Fibroblast of the aortic adventitia (primary cell): ENCODE results near the gene SP6. TPM values are rescaled to one million over a fixed set of nuclear protein-coding genes. Genes with fewer than 3 reads are reported as not detected.
A peak's percentile ranks its signal among the peaks of the same experiment; 100 is the strongest.

Experiments
- DNase-seq: peaks from one replicate; pipeline ENCODE4 v3.0.0-alpha.2; 2010; ENCODE audit warnings: low read depth
- H3K4me3 ChIP-seq: 2 replicates; pipeline ENCODE4 v1.5.1; 2011; ENCODE audit warnings: low read depth, mild to moderate bottlenecking, control low read depth, low read length, moderate library complexity
- CTCF ChIP-seq: IDR thresholded peaks from 2 replicates; pipeline ENCODE4 v1.5.1; 2011; ENCODE audit warnings: mild to moderate bottlenecking, low read length, control low read depth, inconsistent platforms; ENCODE audit not compliant: insufficient read depth
- total RNA-seq: library from RNA; depleted of rRNA; stranded (reverse); fragments of >200 nt; gene quantifications from 2 replicates; pipeline ENCODE4 v1.2.3, GENCODE V29; 2012; ENCODE audit warnings: low replicate concordance

The SP6 gene
- total RNA-seq, 1 donor = 0.09 TPM

- no peak overlapping the region for H3K4me3 ChIP-seq
- DNase-seq = no peak
- no peak for TF ChIP-seq CTCF
These were observed 28.2 kb downstream of the SP6 start for GRCh38 chr17:47822785-47823184.

DNA sequence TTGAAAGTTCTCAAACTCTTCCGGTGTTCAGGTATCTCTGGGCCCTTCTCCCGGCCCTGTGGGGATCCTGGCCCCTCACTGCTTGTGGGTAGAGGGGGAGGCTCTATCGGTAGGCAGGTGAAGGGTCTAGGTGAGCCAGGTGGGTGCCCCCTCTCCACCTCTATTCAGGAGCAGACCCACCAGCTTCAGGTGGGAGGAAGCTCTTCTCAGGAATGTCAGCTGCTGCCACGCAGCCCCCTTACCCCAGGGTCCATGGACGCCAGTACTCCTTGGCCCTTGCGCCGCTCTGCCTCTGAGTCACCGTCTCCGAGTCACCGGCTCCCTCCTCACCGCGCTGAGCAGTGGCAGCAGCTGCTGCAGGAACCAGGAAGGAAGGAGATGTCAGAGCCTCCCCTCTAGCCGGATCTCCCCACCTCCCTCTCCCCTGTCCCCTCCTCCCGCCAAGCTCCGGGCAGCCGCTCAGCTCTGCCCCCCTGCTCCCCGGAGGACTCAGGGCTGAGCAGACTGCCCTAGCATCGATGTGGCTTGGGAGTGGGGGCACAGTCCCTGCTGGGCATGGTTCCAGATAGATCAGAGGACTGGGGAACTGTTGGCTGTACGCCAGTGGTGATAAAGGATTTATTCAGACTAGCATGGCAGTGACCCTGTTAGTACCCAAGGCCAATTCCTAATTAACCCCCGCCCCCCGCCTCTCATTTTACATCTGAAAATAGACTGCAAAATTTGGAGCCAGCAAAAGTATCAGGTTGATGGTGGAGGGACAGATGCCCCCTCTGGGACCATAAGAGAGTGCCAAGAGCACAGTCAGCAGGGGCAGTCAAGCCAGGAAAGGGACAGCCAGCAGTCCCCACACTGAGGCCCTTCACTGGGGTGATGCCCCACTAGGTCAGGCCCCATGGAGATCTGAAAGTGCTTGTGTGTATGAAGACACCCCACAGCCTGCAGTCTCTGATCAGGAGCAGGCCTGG is 29.3 kb downstream of the SP6 start, which contains the start of gene OSBPL7:
Gene OSBPL7, minus strand, starts transcription at position 371 of the 968 bp plus-strand sequence. CDS start 1,516 bp downstream, outside the sequence.
- peak within 1 kb of the TSS; percentile 91 for H3K4me3 ChIP-seq
- TF ChIP-seq CTCF = no peak
- peak; percentile 73 for DNase-seq

DNA sequence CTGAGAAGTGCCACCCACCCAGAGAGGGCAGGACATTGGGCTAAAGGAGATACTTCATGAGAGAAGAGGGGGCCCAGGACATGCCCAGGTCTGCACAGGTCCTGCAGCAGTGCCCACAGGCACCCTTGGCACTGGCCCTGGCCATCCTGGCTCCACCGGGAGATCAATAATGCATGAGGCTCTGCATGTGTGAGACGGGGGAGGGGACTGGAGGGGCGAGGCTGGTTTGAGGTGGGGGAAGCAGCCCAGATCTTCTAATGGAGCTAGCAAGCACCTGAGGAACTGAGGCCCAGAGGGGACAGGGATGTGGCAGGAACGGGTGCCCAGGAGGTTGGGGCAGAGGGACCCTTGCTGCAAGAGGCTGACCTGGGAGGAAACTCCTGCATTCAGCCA is 29.9 kb downstream of the SP6 start:
- H3K4me3 ChIP-seq = peak overlapping the region; percentile 91
- no peak for TF ChIP-seq CTCF
- DNase-seq = no peak

- DNase-seq = no peak
- no peak for TF ChIP-seq CTCF
- peak overlapping the region; percentile 91 for H3K4me3 ChIP-seq
These were observed 30.8 kb downstream of the SP6 start for GRCh38 chr17:47820033-47820789.

DNA sequence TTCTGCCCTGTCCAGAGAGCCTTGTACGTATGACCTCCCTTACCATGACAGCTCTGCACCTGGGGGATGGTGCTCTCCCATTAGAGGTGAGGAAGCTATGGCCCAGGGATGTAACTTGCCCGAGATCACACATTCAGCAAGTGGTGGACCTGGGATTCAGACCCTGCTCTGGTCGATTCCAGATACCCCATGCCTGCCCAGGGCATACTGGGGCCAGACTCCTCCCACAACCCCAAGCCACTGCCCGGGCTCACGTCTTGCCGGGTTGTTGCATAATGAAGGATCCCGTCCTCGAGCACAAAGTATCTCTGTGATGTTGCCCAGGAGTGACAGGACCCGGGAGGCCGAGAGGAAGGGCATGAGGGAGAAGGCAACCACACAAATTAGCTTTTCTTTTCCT is 31.5 kb downstream of the SP6 start:
- no peak for DNase-seq
- TF ChIP-seq CTCF = no peak
- no peak overlapping the region for H3K4me3 ChIP-seq

- no peak overlapping the region for H3K4me3 ChIP-seq
- TF ChIP-seq CTCF = no peak
- DNase-seq = no peak
These were observed 32.8 kb downstream of the SP6 start for GRCh38 chr17:47818002-47818695.
